Activated naive CD8-positive, alpha-beta T cell treated with anti-CD3 and anti-CD28 coated beads for 36 hours (primary cell): ENCODE data around the gene EEFSEC. TPM values are rescaled to one million over a fixed set of nuclear protein-coding genes. Genes with fewer than 3 reads are reported as not detected.

Experiments
- DNase-seq: peaks from one replicate; pipeline ENCODE4 v3.0.0; 2021
- H3K27ac Mint-ChIP-seq: one replicate; pipeline ENCODE4 v1.8.0; 2022; ENCODE audit warnings: mild to moderate bottlenecking, moderate library complexity, mixed read lengths
- H3K27me3 Mint-ChIP-seq: one replicate; pipeline ENCODE4 v1.8.0; 2022; ENCODE audit warnings: mild to moderate bottlenecking, mixed read lengths
- H3K36me3 Mint-ChIP-seq: one replicate; pipeline ENCODE4 v1.8.0; 2021; ENCODE audit warnings: mild to moderate bottlenecking, mixed read lengths
- H3K4me1 Mint-ChIP-seq: one replicate; pipeline ENCODE4 v1.8.0; 2021; ENCODE audit warnings: mixed read lengths
- H3K4me3 Mint-ChIP-seq: one replicate; pipeline ENCODE4 v1.8.0; 2022; ENCODE audit warnings: mild to moderate bottlenecking, moderate library complexity, mixed read lengths
- H3K9me3 Mint-ChIP-seq: one replicate; pipeline ENCODE4 v1.8.0; 2022; ENCODE audit warnings: mixed read lengths
- total RNA-seq, 2 experiments: library from RNA; stranded (reverse); gene quantifications; one replicate each; pipeline ENCODE4 v1.2.3, GENCODE V29; 2021

Gene EEFSEC
- total RNA-seq, 2 experiments from 2014 or later, result 22.4 to 23.9 TPM

DNA sequence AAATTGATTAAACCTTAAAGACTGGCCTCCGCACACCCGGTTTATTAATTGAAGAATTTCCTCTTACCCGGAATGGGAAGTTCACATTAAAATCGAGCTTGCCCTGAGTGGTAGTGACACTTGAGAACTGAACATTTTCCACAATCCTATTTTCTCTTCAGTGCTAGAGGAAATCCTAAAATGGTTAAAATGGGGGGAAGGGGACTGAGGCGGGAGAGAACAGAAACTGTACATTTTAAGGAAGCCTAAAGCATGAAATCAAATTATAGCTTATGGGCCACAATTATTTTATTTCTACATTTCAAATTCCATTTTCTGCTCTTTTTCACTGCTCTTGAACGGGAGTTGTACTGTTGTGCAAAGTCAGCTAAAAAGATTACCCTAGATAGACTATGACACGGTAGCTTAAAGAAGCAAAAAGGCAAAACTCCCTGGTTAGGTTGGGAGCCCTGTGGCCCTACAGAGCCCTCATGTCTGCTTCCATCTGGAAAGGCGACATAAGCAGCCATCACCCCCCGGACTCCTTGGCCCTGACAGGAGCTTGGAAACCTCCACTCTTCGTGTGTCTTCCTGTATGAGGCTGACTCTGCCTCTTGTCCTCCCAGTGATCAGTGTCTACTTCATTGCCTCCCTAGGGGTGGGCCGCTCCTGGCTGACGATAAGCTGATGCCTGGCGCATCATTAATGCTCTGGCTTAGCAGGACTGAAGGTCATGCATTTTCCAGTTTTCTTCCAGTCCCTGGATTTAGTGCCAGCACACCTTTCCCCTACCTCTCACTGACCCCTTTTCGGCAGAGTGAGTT is 79.3 kb downstream of the EEFSEC start:
- no peaks in the 10 kb centered on the region for H3K36me3 Mint-ChIP-seq
- DNase-seq, result no peak
- H3K9me3 Mint-ChIP-seq, result no peaks in the 10 kb centered on the region
- H3K4me3 Mint-ChIP-seq, result no peak overlapping the region
- H3K27ac Mint-ChIP-seq, result no peak overlapping the region
- H3K4me1 Mint-ChIP-seq, result peaks cover 9% of the 10 kb centered on the region
- no peaks in the 10 kb centered on the region for H3K27me3 Mint-ChIP-seq

DNA sequence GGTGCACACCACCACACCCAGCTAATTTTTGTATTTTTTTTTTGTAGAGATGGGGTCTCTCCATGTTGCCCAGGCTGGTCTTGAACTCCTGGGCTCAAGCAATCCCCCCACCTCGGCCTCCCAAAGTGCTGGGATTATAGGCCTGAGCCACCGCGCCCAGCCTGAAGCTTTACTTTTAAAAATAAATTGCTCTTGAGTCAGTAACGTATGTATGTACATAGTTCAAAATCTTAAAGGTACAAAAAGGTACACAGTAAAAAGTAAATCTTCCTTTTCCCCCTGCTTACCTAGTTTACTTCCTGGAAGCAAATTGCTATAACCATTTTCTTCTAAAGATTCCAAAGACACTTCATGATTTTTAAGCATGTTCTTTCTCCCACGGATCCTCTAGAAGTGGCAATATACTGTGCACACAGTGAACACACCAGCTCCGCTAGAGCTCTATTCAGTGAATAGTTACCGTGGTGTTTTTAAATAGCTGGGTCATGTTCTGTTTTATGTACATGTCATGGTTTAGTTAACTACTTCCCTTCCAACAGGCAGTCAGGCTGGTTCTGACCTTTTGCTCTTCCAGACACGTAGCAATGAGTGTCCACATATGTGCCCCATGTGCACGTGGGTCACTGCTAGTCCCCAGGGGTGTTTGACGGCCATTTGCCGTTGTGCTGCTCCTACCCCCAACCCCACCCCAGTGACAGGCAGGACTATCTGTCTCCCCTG is 82.1 kb downstream of the EEFSEC start:
- Mint-ChIP-seq H3K4me1 (peaks cover 12% of the 10 kb centered on the region), H3K4me3 (no peak overlapping the region), H3K36me3 (no peaks in the 10 kb centered on the region), H3K27me3 (no peaks in the 10 kb centered on the region), H3K9me3 (no peaks in the 10 kb centered on the region), H3K27ac (no peak overlapping the region)
- no peak for DNase-seq

- H3K36me3 Mint-ChIP-seq, result no peaks in the 10 kb centered on the region
- H3K4me3 Mint-ChIP-seq, result no peak overlapping the region
- no peak overlapping the region for H3K27ac Mint-ChIP-seq
- H3K9me3 Mint-ChIP-seq, result no peaks in the 10 kb centered on the region
- H3K27me3 Mint-ChIP-seq, result no peaks in the 10 kb centered on the region
- no peak for DNase-seq
- H3K4me1 Mint-ChIP-seq, result peaks cover 12% of the 10 kb centered on the region
Measured at GRCh38 chr3:128236657-128237056, 83.4 kb downstream of the EEFSEC start.

GRCh38 chr3:128237348-128238183 is 84.3 kb downstream of the EEFSEC start:
- H3K36me3 Mint-ChIP-seq, result no peaks in the 10 kb centered on the region
- no peak overlapping the region for H3K27ac Mint-ChIP-seq
- H3K27me3 Mint-ChIP-seq, result no peaks in the 10 kb centered on the region
- DNase-seq, result no peak
- peaks cover 11% of the 10 kb centered on the region for H3K4me1 Mint-ChIP-seq
- H3K9me3 Mint-ChIP-seq, result no peaks in the 10 kb centered on the region
- H3K4me3 Mint-ChIP-seq, result no peak overlapping the region

GRCh38 chr3:128238184-128238489 is 84.9 kb downstream of the EEFSEC start:
- Mint-ChIP-seq H3K27me3 (no peaks in the 10 kb centered on the region), H3K4me1 (peaks cover 15% of the 10 kb centered on the region), H3K36me3 (peaks cover under 1% of the 10 kb centered on the region), H3K4me3 (no peak overlapping the region), H3K9me3 (no peaks in the 10 kb centered on the region), H3K27ac (no peak overlapping the region)
- DNase-seq, result no peak

DNA sequence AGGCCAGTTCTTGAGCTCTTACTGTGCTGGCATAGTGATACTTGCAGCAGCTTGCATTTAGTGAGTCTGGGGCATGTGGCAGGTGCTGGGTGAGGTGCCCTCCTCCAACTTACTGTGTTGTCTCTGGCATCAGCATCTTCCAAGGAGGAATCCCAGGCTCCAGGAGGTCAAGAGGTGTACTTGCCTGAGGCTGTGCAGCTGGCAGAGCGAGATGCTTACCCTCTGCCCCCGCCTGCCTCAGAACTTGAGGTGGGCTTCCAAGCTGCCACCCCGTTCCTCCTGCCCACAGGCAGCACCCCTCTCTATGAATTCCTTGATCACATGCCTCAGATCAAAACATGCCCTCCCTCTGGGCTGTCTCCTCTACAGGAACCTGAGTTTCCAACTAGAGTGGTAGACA is 86.0 kb downstream of the EEFSEC start:
- H3K27ac Mint-ChIP-seq, result no peak overlapping the region
- DNase-seq, result no peak
- H3K9me3 Mint-ChIP-seq, result no peaks in the 10 kb centered on the region
- no peaks in the 10 kb centered on the region for H3K27me3 Mint-ChIP-seq
- H3K4me1 Mint-ChIP-seq, result peaks cover 21% of the 10 kb centered on the region
- H3K4me3 Mint-ChIP-seq, result no peak overlapping the region
- H3K36me3 Mint-ChIP-seq, result peaks cover 7% of the 10 kb centered on the region

GRCh38 chr3:128240232-128240631 is 87.0 kb downstream of the EEFSEC start:
- no peak overlapping the region for H3K4me3 Mint-ChIP-seq
- H3K4me1 Mint-ChIP-seq, result peaks cover 21% of the 10 kb centered on the region
- no peaks in the 10 kb centered on the region for H3K9me3 Mint-ChIP-seq
- DNase-seq, result no peak
- no peak overlapping the region for H3K27ac Mint-ChIP-seq
- no peaks in the 10 kb centered on the region for H3K27me3 Mint-ChIP-seq
- H3K36me3 Mint-ChIP-seq, result peaks cover 10% of the 10 kb centered on the region

- H3K27me3 Mint-ChIP-seq, result no peaks in the 10 kb centered on the region
- peaks cover 20% of the 10 kb centered on the region for H3K4me1 Mint-ChIP-seq
- DNase-seq, result no peak
- H3K9me3 Mint-ChIP-seq, result no peaks in the 10 kb centered on the region
- peaks cover 10% of the 10 kb centered on the region for H3K36me3 Mint-ChIP-seq
- H3K4me3 Mint-ChIP-seq, result no peak overlapping the region
- no peak overlapping the region for H3K27ac Mint-ChIP-seq
Measured at GRCh38 chr3:128241741-128242140, 88.5 kb downstream of the EEFSEC start.

GRCh38 chr3:128242818-128243601 is 89.7 kb downstream of the EEFSEC start:
- Mint-ChIP-seq H3K4me3 (no peak overlapping the region), H3K36me3 (peaks cover 17% of the 10 kb centered on the region)

GRCh38 chr3:128243602-128244504 is 90.6 kb downstream of the EEFSEC start:
- DNase-seq, result no peak
- Mint-ChIP-seq H3K27ac (no peak overlapping the region), H3K4me3 (no peak overlapping the region), H3K36me3 (peaks cover 21% of the 10 kb centered on the region), H3K27me3 (no peaks in the 10 kb centered on the region), H3K4me1 (peaks cover 16% of the 10 kb centered on the region), H3K9me3 (no peaks in the 10 kb centered on the region)

More at GRCh38 chr3:128242818-128243601, 89.7 kb downstream of the EEFSEC start:
- peak; percentile 22 for DNase-seq
- Mint-ChIP-seq H3K27ac (peak overlapping the region; percentile 69), H3K4me1 (peaks cover 16% of the 10 kb centered on the region), H3K27me3 (no peaks in the 10 kb centered on the region), H3K9me3 (no peaks in the 10 kb centered on the region)

DNA sequence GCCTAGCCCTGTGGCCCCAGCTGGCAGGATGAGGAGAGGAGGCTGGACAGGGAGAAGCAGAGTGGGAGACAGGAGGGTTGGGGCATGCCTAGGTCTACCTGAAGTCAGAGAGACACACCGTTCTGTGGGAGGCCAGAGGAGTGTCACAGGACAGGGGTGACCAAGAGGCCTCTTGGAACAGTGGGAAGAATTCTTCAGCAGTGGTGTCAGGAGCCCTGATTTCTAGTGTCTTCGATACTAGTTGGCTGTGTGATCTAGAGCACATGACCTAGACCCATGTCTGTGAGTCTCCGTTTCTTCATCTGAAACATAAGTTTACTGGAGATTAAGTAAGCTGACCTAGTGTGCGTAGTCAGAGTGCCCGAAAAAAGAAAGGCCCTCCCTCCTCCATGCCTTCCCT is 92.2 kb downstream of the EEFSEC start:
- Mint-ChIP-seq H3K4me3 (no peak overlapping the region), H3K9me3 (no peaks in the 10 kb centered on the region), H3K36me3 (peaks cover 33% of the 10 kb centered on the region), H3K27me3 (no peaks in the 10 kb centered on the region), H3K27ac (no peak overlapping the region), H3K4me1 (peaks cover 11% of the 10 kb centered on the region)
- DNase-seq, result no peak

GRCh38 chr3:128247666-128248409 is 94.6 kb downstream of the EEFSEC start:
- no peak for DNase-seq
- no peaks in the 10 kb centered on the region for H3K9me3 Mint-ChIP-seq
- H3K27ac Mint-ChIP-seq, result no peak overlapping the region
- H3K36me3 Mint-ChIP-seq, result peaks cover 39% of the 10 kb centered on the region
- no peaks in the 10 kb centered on the region for H3K27me3 Mint-ChIP-seq
- H3K4me3 Mint-ChIP-seq, result no peak overlapping the region
- H3K4me1 Mint-ChIP-seq, result peaks cover 13% of the 10 kb centered on the region

DNA sequence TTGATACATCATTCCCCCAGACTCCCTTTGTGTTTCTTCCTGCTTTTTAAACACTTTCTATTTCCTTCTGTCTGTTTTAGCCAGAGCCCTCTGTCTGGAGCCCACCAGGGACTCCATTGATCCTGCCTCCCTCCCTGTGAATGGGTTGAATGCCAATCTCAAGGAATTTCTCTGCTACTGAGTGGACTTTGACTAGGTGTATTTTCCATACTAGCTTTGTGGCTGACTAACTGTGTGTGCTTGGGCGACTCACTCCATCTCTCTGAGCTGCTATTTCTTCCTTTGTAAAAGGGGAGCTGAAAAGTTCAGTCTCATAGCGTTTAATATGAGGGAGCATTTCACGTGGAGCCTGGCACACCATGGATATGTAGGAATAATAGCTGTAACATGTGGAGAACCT is 98.8 kb downstream of the EEFSEC start:
- peaks cover 6% of the 10 kb centered on the region for H3K4me1 Mint-ChIP-seq
- peaks cover 46% of the 10 kb centered on the region for H3K36me3 Mint-ChIP-seq
- no peaks in the 10 kb centered on the region for H3K9me3 Mint-ChIP-seq
- no peak overlapping the region for H3K4me3 Mint-ChIP-seq
- H3K27ac Mint-ChIP-seq, result no peak overlapping the region
- H3K27me3 Mint-ChIP-seq, result no peaks in the 10 kb centered on the region
- no peak for DNase-seq
